MM.1S (cell line): ENCODE data around the gene FBXW7.

Experiments
- EZH2phosphoT487 ChIP-seq: fragments of 300-600 bp; sonication (generic); IDR thresholded peaks from 2 replicates; pipeline ENCODE4 v1.6.1; 2018; ENCODE audit warnings: antibody characterized with exemption, low read length
- TF ChIP-seq, protein P1 (sequence below): fragments of 300-600 bp; sonication (generic); IDR thresholded peaks from 2 replicates; pipeline ENCODE4 v1.5.1; 2016; ENCODE audit warnings: antibody characterized with exemption, low read length, mixed read lengths

DNA sequence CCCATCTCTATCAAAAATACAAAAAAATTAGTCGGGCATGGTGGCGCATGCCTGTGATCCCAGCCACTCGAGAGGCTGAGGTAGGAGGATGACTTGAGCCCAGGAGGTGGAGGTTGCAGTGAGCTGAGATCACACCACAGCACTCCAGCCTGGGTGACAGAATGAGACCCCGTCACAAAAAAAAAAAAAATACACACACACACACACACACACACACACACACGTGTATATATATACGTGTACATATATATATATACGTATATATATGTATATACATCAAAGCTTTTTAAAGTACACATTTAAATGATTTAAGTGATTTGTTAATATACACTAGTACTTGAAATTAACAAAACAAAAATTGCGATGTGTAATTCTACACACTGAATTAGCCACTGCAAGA is 6.0 kb downstream of the FBXW7 start:
- TF ChIP-seq EZH2phosphoT487: no peak
- TF ChIP-seq, protein P1, sequence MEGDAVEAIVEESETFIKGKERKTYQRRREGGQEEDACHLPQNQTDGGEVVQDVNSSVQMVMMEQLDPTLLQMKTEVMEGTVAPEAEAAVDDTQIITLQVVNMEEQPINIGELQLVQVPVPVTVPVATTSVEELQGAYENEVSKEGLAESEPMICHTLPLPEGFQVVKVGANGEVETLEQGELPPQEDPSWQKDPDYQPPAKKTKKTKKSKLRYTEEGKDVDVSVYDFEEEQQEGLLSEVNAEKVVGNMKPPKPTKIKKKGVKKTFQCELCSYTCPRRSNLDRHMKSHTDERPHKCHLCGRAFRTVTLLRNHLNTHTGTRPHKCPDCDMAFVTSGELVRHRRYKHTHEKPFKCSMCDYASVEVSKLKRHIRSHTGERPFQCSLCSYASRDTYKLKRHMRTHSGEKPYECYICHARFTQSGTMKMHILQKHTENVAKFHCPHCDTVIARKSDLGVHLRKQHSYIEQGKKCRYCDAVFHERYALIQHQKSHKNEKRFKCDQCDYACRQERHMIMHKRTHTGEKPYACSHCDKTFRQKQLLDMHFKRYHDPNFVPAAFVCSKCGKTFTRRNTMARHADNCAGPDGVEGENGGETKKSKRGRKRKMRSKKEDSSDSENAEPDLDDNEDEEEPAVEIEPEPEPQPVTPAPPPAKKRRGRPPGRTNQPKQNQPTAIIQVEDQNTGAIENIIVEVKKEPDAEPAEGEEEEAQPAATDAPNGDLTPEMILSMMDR: no peak
